ENCODE data around the gene NKAIN2.

GRCh38 chr6:123940551-123940950, 136.9 kb downstream of the NKAIN2 start:
- no peak for TF ChIP-seq CTCF (IDR thresholded peaks at IDR 0.05; ENCODE audit: insufficient read depth, low read length, poor library complexity, severe bottlenecking)
- TF ChIP-seq EZH2phosphoT487 (conservative IDR thresholded peaks at IDR 0.05; ENCODE audit: low read length): no peak
